Measurements from ENCODE around the gene FOXO3. TPM values are rescaled to one million over a fixed set of nuclear protein-coding genes. Genes with fewer than 3 reads are reported as not detected.

FOXO3 gene
- total and polyA plus RNA-seq, 2 donors from 2014 or later, result 9.4 to 76.1 TPM

DNA sequence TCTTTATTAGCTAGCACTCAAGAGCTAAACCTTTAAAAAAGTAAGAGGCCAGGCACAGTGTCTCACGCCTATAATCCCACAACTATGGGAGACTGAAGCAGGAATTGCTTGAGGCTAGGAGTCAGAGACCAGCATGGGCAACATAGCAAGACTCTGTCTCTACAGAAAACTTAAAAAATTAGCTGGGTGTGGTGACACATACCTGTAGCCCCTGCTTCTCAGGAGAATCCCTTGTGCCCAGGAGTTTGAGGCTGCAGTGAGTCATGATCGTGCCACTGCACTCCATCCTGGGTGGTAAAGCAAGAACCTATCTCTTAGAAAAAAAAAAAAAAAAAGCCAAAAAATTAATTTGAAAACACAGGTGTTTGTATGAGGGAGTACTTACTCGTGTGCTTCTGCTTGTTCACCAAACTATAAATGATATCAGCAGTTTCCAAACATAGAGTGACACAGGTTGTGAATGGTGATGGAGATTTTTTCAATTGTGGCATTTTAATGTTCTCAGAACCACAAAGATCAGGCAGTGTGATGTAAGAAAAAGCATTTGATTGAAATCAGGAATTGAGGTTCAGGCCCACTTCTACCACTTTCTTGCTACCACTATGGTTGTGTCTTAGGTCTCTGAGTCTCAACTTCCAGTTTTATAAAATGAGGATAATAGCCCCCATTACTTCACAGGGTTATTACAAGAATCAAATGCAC, 104.9 kb downstream of the FOXO3 start:
- peaks cover 2 to 21% (median 13%) of the 10 kb centered on the region in 3 donors for H3K4me1 ChIP-seq (ENCODE audit: control insufficient read depth in 2 of 3, insufficient read depth in 2 of 3, low read depth in 1 of 3, low read length in 3 of 3)
- no peak for FAIRE-seq

GRCh38 chr6:108666656-108667260, 106.0 kb downstream of the FOXO3 start:
- TF ChIP-seq CTCF (IDR thresholded peaks at IDR 0.05; ENCODE audit: borderline replicate concordance, extremely low read depth, insufficient read depth), result no peak
- H3K27me3 ChIP-seq (ENCODE audit: control insufficient read depth, insufficient read depth, low read length), result no peaks in the 10 kb centered on the region
- peaks cover 2 to 28% (median 19%) of the 10 kb centered on the region in 3 donors for H3K4me1 ChIP-seq (ENCODE audit: control insufficient read depth in 2 of 3, insufficient read depth in 2 of 3, low read depth in 1 of 3, low read length in 3 of 3)
- intact Hi-C loops (cut with DNase I), result no loop called here
- peak in 2 of 5 donors; percentile 36 to 48 for DNase-seq
- H3K9me3 ChIP-seq (ENCODE audit: control insufficient read depth in 2 of 3, insufficient read depth in 1 of 3, low read length in 3 of 3), result no peaks in the 10 kb centered on the region
- FAIRE-seq, result no peak
- H3K36me3 ChIP-seq (ENCODE audit: control insufficient read depth in 2 of 3, insufficient read depth in 3 of 3, low read length in 3 of 3), result peaks cover 0 to 15% (median 2%) of the 10 kb centered on the region in 3 donors
- H3K27ac ChIP-seq (ENCODE audit: low read depth in 2 of 2, low read length in 2 of 2), result no peak overlapping the region
- no peak overlapping the region for H3K4me3 ChIP-seq (ENCODE audit: low read length in 3 of 3)
- no peak overlapping the region for H3K9ac ChIP-seq (ENCODE audit: low read length in 3 of 3)

More for the DNA sequence above, 104.9 kb downstream of the FOXO3 start:
- no peak for TF ChIP-seq CTCF (IDR thresholded peaks at IDR 0.05; ENCODE audit: borderline replicate concordance, extremely low read depth, insufficient read depth)
- Histone ChIP-seq H3K4me3 (ENCODE audit: low read length in 3 of 3) (no peak overlapping the region), H3K27me3 (ENCODE audit: control insufficient read depth, insufficient read depth, low read length) (no peaks in the 10 kb centered on the region), H3K9ac (ENCODE audit: low read length in 3 of 3) (no peak overlapping the region), H3K9me3 (ENCODE audit: control insufficient read depth in 2 of 3, insufficient read depth in 1 of 3, low read length in 3 of 3) (no peaks in the 10 kb centered on the region), H3K36me3 (ENCODE audit: control insufficient read depth in 2 of 3, insufficient read depth in 3 of 3, low read length in 3 of 3) (peaks cover 0 to 15% (median 2%) of the 10 kb centered on the region in 3 donors), H3K27ac (ENCODE audit: low read depth in 2 of 2, low read length in 2 of 2) (no peak overlapping the region)
- intact Hi-C loops (cut with DNase I), result no loop called here
- no peak for DNase-seq

DNA sequence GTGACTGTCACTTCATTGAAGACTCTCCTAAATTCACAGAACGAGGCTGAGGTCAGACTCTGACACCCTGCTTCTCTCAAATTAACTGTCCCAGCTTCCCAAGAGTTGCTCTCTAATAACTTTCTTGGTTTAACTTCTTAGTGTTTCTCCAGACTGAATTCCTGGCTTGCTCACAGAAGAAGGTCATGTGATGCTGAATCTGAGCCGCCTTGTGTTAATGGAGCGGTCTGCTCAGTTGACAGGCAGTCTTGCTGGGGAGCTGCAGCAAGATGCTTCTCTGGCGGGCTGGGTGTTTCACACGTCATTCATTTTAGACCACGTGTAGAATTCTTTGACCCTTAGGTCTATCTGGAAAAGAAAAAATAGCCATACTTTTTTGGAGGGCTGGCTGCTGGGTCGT, 107.3 kb downstream of the FOXO3 start:
- peak overlapping the region in 1 of 3 donors; percentile 3 for H3K4me3 ChIP-seq (ENCODE audit: low read length in 3 of 3)
- DNase-seq, result peak in 4 of 5 donors; percentile 68 to 90 (median 83)
- TF ChIP-seq CTCF (IDR thresholded peaks at IDR 0.05; ENCODE audit: borderline replicate concordance, extremely low read depth, insufficient read depth), result no peak
- no peak for FAIRE-seq
- H3K27me3 ChIP-seq (ENCODE audit: control insufficient read depth, insufficient read depth, low read length), result no peaks in the 10 kb centered on the region
- H3K9ac ChIP-seq (ENCODE audit: low read length in 3 of 3), result no peak overlapping the region
- intact Hi-C loops (cut with DNase I), result no loop called here
- H3K27ac ChIP-seq (ENCODE audit: low read depth in 2 of 2, low read length in 2 of 2), result no peak overlapping the region
- no peaks in the 10 kb centered on the region for H3K9me3 ChIP-seq (ENCODE audit: control insufficient read depth in 2 of 3, insufficient read depth in 1 of 3, low read length in 3 of 3)
- peaks cover 2 to 37% (median 21%) of the 10 kb centered on the region in 3 donors for H3K4me1 ChIP-seq (ENCODE audit: control insufficient read depth in 2 of 3, insufficient read depth in 2 of 3, low read depth in 1 of 3, low read length in 3 of 3)
- peaks cover 0 to 15% (median 2%) of the 10 kb centered on the region in 3 donors for H3K36me3 ChIP-seq (ENCODE audit: control insufficient read depth in 2 of 3, insufficient read depth in 3 of 3, low read length in 3 of 3)
